Naive thymus-derived CD8-positive, alpha-beta T cell (primary cell): Measurements from ENCODE around the gene MEAK7. TPM values are rescaled to one million over a fixed set of nuclear protein-coding genes. Genes with fewer than 3 reads are reported as not detected.
"Not testable (repeated sequence)": the region's sequence is repeated elsewhere in the genome, so short reads cannot be mapped to it uniquely, and the experiment has no call there.

Experiments used
- ATAC-seq, 2 donors: fragments of 150-1000 bp; cut with Tn5 transposase in 1 of 2; sonication (Bioruptor Pico), chemical (Tn5 transposase) in 1 of 2; 1 replicate in 1 of 2; 2 replicates in 1 of 2; pipeline ENCODE4 v1.10.0; 2021; ENCODE audit warnings: mild to moderate bottlenecking in 2 of 2, moderate library complexity in 2 of 2
- POLR2A ChIA-PET: fragments of 350-600 bp; sonication (Branson Sonifier 250); formaldehyde crosslinking; loops from one replicate; lab custom pipeline; 2021; ENCODE audit warnings: antibody characterized with exemption; lab: Charles Lee
- DNase-seq, 10 donors: peaks; one replicate each; pipeline versions ENCODE4 v3.0.0 to v3.0.0-alpha.2; 2020 to 2022
- H3K27ac Mint-ChIP-seq, 10 donors: one replicate each; pipeline ENCODE4 v1.8.0; 2020 to 2022; ENCODE audit warnings: mild to moderate bottlenecking in 10 of 10, mixed read lengths in 10 of 10, moderate library complexity in 4 of 10, inconsistent platforms in 1 of 10
- H3K27me3 Mint-ChIP-seq, 5 donors: one replicate each; pipeline ENCODE4 v1.8.0; 2021 to 2022; ENCODE audit warnings: mixed read lengths in 5 of 5
- H3K36me3 Mint-ChIP-seq, 3 donors: one replicate each; pipeline ENCODE4 v1.8.0; 2020 to 2022; ENCODE audit warnings: mixed read lengths in 3 of 3, mild to moderate bottlenecking in 2 of 3, inconsistent platforms in 1 of 3
- H3K4me1 Mint-ChIP-seq, 4 donors: one replicate each; pipeline ENCODE4 v1.8.0; 2021 to 2022; ENCODE audit warnings: mixed read lengths in 4 of 4
- H3K4me3 Mint-ChIP-seq, 10 donors: one replicate each; pipeline ENCODE4 v1.8.0; 2020 to 2022; ENCODE audit warnings: mild to moderate bottlenecking in 10 of 10, mixed read lengths in 10 of 10, moderate library complexity in 6 of 10, inconsistent platforms in 1 of 10
- H3K9me3 Mint-ChIP-seq, 9 donors: one replicate each; pipeline ENCODE4 v1.8.0; 2020 to 2022; ENCODE audit warnings: mixed read lengths in 9 of 9, mild to moderate bottlenecking in 3 of 9, inconsistent platforms in 1 of 9, moderate library complexity in 1 of 9
- polyA plus RNA-seq, 3 donors: library from polyadenylated mRNA; unstranded; fragments of 300-500 nt; fragmentation: Illumina TruSeq; gene quantifications; one replicate each; pipeline ENCODE4 v1.2.3, GENCODE V29; 2021
- total RNA-seq, 8 experiments: library from RNA in 2 of 8; stranded (reverse) in 2 of 8; gene quantifications; one replicate each; pipeline ENCODE4 v1.2.3 and lab custom pipeline; 2021 to 2026

MEAK7 gene
- total and polyA plus RNA-seq, 5 experiments from 2014 or later = 3.7 to 8.9 (median 6.7) TPM

- Mint-ChIP-seq H3K4me3 (peak overlapping the region; percentile 19 to 71 (median 52)), H3K4me1 (peaks cover 24 to 66% (median 59%) of the 10 kb centered on the region in 4 donors), H3K36me3 (no peaks in the 10 kb centered on the region), H3K27me3 (no peaks in the 10 kb centered on the region), H3K27ac (peak overlapping the region; percentile 77 to 93 (median 86)), H3K9me3 (no peaks in the 10 kb centered on the region)
- POLR2A ChIA-PET = interaction anchor here (0.6 to 11.4 kb wide), 15 partner anchors 10 to 537 kb away, joined by 3 to 107 read pairs (median 6); partner anchors contain the start of gene COTL1
- ATAC-seq (peak; percentile 37 to 52), DNase-seq (peak in 9 of 10 donors; percentile 40 to 76 (median 65))
Observed at GRCh38 chr16:84518804-84519341, 14.4 kb upstream of the MEAK7 start.

GRCh38 chr16:84518220-84518619 lies 13.8 kb upstream of the MEAK7 start:
- DNase-seq, H3K27me3 Mint-ChIP-seq, H3K9me3 Mint-ChIP-seq, ATAC-seq, H3K36me3 Mint-ChIP-seq: not testable (repeated sequence)
- Mint-ChIP-seq H3K4me1 (peaks cover 28 to 72% (median 66%) of the 10 kb centered on the region in 4 donors), H3K4me3 (peak overlapping the region in 1 of 10 donors; percentile 53), H3K27ac (peak overlapping the region; percentile 66 to 87 (median 80))
- POLR2A ChIA-PET = interaction anchor here (0.6 to 11.4 kb wide), 11 partner anchors 12 to 538 kb away, joined by 3 to 107 read pairs (median 6); partner anchors contain the start of gene COTL1

- DNase-seq (no peak), ATAC-seq (no peak)
- H3K36me3 Mint-ChIP-seq = no peaks in the 10 kb centered on the region
- H3K9me3 Mint-ChIP-seq = no peaks in the 10 kb centered on the region
- peak overlapping the region in 8 of 10 donors; percentile 57 to 87 (median 70) for H3K27ac Mint-ChIP-seq
- H3K4me1 Mint-ChIP-seq = peaks cover 28 to 79% (median 72%) of the 10 kb centered on the region in 4 donors
- H3K4me3 Mint-ChIP-seq = no peak overlapping the region
- no peaks in the 10 kb centered on the region for H3K27me3 Mint-ChIP-seq
- POLR2A ChIA-PET = interaction anchor here (1.4 to 11.4 kb wide), 3 partner anchors 24 to 82 kb away, joined by 3 to 107 read pairs (median 16); no protein-coding TSS in a partner anchor
Observed at GRCh38 chr16:84517366-84517765, 12.9 kb upstream of the MEAK7 start.

GRCh38 chr16:84514874-84515835 lies 10.7 kb upstream of the MEAK7 start:
- peaks cover 32 to 85% (median 77%) of the 10 kb centered on the region in 4 donors for H3K4me1 Mint-ChIP-seq
- no peaks in the 10 kb centered on the region for H3K27me3 Mint-ChIP-seq
- DNase-seq (peak; percentile 56 to 92 (median 80)), ATAC-seq (peak; percentile 91 to 93)
- peak overlapping the region; percentile 90 to 99 (median 97) for H3K27ac Mint-ChIP-seq
- POLR2A ChIA-PET = interaction anchor here (0.7 to 11.4 kb wide), 11 partner anchors 10 to 211 kb away, joined by 3 to 107 read pairs (median 9); partner anchors contain the start of gene COTL1
- H3K9me3 Mint-ChIP-seq = no peaks in the 10 kb centered on the region
- no peaks in the 10 kb centered on the region for H3K36me3 Mint-ChIP-seq
- peak overlapping the region; percentile 34 to 85 (median 76) for H3K4me3 Mint-ChIP-seq

DNA sequence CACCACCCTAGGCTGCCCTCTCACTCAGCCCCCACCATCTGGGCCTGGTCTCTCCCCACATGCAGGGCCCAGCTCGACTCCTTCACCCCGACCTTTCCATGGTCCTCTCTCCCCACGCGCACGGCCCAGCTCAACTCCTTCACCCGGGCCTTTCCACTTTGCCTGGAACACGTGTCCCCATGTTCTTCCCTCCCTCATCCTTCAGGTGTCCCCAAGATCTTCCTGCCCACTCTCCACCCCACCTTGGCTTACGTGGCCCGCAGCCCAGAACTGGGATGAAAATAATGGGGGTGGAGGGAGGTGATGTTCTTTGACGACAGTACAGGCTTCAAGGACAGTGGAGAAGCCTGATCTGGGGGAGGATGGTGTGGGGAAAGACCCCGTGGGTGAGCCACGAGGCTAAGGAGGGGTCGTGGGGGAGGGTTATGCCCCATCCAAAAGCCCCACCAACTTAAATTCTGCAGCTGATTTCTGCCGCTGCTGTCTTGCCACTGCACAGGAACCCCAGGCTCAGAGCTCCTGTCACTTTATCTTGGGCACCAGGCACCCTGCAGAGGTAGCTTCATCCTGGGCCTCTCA lies 9.9 kb upstream of the MEAK7 start:
- H3K4me3 Mint-ChIP-seq = peak overlapping the region; percentile 34 to 85 (median 76)
- DNase-seq = no peak
- peak overlapping the region; percentile 90 to 99 (median 97) for H3K27ac Mint-ChIP-seq
- peaks cover 29 to 83% (median 72%) of the 10 kb centered on the region in 4 donors for H3K4me1 Mint-ChIP-seq
- H3K27me3 Mint-ChIP-seq = no peaks in the 10 kb centered on the region
- ATAC-seq = no peak
- H3K36me3 Mint-ChIP-seq = no peaks in the 10 kb centered on the region
- no peaks in the 10 kb centered on the region for H3K9me3 Mint-ChIP-seq
- POLR2A ChIA-PET = interaction anchor here (0.7 to 11.4 kb wide), 15 partner anchors 9 to 211 kb away, joined by 3 to 107 read pairs (median 8); partner anchors contain the start of genes COTL1 and KLHL36

GRCh38 chr16:84513666-84514065 lies 9.2 kb upstream of the MEAK7 start:
- Mint-ChIP-seq H3K27ac (peak overlapping the region; percentile 90 to 99 (median 97)), H3K4me1 (peaks cover 30 to 82% (median 70%) of the 10 kb centered on the region in 4 donors), H3K36me3 (no peaks in the 10 kb centered on the region), H3K27me3 (no peaks in the 10 kb centered on the region), H3K4me3 (peak overlapping the region in 8 of 10 donors; percentile 64 to 85 (median 76)), H3K9me3 (no peaks in the 10 kb centered on the region)
- POLR2A ChIA-PET = interaction anchor here (0.7 to 11.4 kb wide), 16 partner anchors 8 to 216 kb away, joined by 3 to 107 read pairs (median 4); partner anchors contain the start of genes COTL1 and KLHL36
- ATAC-seq (no peak), DNase-seq (peak in 1 of 10 donors; percentile 44)

DNA sequence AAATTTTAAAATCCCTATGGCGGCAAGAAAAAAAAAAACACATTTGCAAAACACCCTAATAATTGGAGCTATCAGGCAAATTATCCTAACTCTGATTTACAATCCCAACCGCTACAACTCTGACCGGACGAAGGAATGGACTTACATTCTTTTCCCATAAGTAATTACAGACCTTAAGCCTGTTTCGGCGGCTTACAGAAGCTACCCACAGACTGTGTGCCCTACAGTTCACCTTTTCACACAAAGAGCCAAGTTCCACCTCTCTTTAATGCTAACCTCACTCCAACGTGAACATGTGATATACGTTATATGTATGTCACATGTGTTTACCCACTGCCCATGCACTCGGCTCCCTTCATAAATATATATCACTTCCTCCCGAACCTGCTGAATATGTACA lies 8.7 kb upstream of the MEAK7 start:
- H3K4me3 Mint-ChIP-seq = peak overlapping the region in 7 of 10 donors; percentile 2 to 77 (median 64)
- H3K36me3 Mint-ChIP-seq = no peaks in the 10 kb centered on the region
- H3K4me1 Mint-ChIP-seq = peaks cover 35 to 84% (median 71%) of the 10 kb centered on the region in 4 donors

GRCh38 chr16:84511831-84512230 lies 7.4 kb upstream of the MEAK7 start:
- no peak for ATAC-seq
- POLR2A ChIA-PET = interaction anchor here (1.5 to 11.4 kb wide), 6 partner anchors 38 to 226 kb away, joined by 4 to 107 read pairs (median 22); partner anchors contain the start of gene COTL1
- Mint-ChIP-seq H3K27me3 (no peaks in the 10 kb centered on the region), H3K9me3 (no peaks in the 10 kb centered on the region), H3K4me3 (peak overlapping the region in 5 of 10 donors; percentile 5 to 62 (median 51)), H3K27ac (peak overlapping the region in 9 of 10 donors; percentile 80 to 92 (median 86)), H3K4me1 (peaks cover 37 to 87% (median 73%) of the 10 kb centered on the region in 4 donors), H3K36me3 (no peaks in the 10 kb centered on the region)
- no peak for DNase-seq

More for the DNA sequence above, 8.7 kb upstream of the MEAK7 start:
- no peaks in the 10 kb centered on the region for H3K9me3 Mint-ChIP-seq
- H3K27ac Mint-ChIP-seq = peak overlapping the region; percentile 90 to 99 (median 97)
- no peaks in the 10 kb centered on the region for H3K27me3 Mint-ChIP-seq
- DNase-seq (no peak), ATAC-seq (no peak)
- POLR2A ChIA-PET = interaction anchor here (0.7 to 11.4 kb wide), 13 partner anchors 11 to 217 kb away, joined by 3 to 107 read pairs (median 4); partner anchors contain the start of genes COTL1 and KLHL36

DNA sequence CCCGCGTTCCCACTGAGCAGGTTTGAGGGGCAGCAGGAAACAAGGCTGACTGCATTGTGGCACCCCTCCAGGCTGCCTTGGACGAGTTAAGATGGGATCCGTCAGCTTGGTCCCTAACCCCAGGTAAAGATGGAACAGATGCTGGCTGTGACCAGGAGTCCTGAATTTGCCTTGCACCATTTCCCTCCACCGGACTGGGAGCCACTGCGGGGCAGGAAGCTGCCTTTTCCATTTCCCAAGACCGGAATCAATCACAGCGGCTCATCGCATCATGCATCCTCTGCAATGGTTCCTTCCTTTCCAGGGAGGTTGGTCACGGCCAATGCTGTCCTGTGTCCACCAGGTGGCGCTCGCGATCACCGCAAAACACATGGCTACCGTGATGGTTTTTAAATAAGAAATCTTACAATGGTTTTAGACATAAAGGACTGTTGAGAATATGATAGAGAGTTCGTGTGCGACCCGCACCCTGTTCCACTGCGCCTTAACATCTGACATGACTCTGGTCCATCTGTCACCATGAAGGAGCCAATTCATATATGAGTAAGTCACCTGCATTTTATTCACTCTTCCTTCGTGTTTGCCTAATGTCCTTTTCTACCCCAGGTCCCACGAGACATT lies 6.8 kb upstream of the MEAK7 start:
- H3K9me3 Mint-ChIP-seq = no peaks in the 10 kb centered on the region
- POLR2A ChIA-PET = interaction anchor here (0.5 to 11.4 kb wide), 13 partner anchors 9 to 227 kb away, joined by 3 to 107 read pairs (median 6); partner anchors contain the start of gene KLHL36
- H3K36me3 Mint-ChIP-seq = no peaks in the 10 kb centered on the region
- ATAC-seq (peak; percentile 20 to 21), DNase-seq (peak; percentile 63 to 91 (median 86))
- no peaks in the 10 kb centered on the region for H3K27me3 Mint-ChIP-seq
- peak overlapping the region in 8 of 10 donors; percentile 3 to 64 (median 52) for H3K4me3 Mint-ChIP-seq
- peaks cover 33 to 87% (median 71%) of the 10 kb centered on the region in 4 donors for H3K4me1 Mint-ChIP-seq
- H3K27ac Mint-ChIP-seq = peak overlapping the region in 9 of 10 donors; percentile 80 to 92 (median 86)

DNA sequence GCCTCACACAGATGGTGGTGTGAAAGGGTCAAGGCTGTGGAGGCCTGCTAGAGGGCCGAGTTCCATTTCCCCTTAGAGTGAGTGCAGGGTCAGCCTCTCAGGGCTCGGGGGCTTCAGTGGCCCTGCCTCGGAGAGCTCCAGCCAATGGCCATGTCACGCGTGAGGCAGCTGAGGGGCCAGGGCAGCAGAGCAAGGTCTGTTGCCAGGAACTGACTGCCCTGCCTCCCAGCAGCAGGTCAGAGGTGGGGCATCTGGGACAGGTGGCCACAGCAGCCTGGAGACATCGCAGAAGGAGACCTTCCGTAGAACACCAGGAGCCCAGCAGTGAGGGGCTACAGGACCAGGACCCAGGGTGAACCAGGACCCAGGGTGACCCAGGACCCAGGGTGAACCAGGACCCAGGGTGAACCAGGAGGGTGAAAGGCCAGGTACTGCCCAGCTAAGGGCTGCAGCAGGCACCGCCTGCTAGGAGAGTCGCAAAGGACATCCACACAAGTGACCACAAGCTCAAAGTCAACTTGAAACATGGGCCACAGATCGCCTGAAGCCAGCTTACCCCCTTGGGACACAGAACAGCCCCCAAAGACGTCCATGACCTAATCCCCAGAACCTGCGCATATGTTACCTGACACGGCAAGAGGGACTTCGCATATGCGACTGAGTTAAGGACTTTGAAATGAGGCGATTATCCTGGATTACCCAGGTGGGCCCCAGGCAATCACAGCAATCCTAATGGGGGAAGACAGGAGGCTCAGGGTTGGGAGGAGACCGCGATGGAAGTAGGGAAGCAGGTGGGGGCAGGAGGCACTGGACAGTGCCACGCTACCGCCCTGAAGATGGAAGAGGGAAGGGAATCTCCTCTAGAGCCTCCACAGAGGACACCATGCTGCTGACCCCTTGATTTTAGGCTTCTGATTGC lies 4.8 kb upstream of the MEAK7 start:
- Mint-ChIP-seq H3K9me3 (no peaks in the 10 kb centered on the region), H3K4me3 (peak overlapping the region in 3 of 10 donors; percentile 18 to 68 (median 51)), H3K4me1 (peaks cover 28 to 88% (median 74%) of the 10 kb centered on the region in 4 donors), H3K27ac (peak overlapping the region in 2 of 10 donors; percentile 42 to 45), H3K36me3 (no peaks in the 10 kb centered on the region), H3K27me3 (no peaks in the 10 kb centered on the region)
- ATAC-seq (no peak), DNase-seq (peak in 1 of 10 donors; percentile 60)
- POLR2A ChIA-PET = interaction anchor here (0.7 to 1.6 kb wide), 5 partner anchors 22 to 232 kb away, joined by 3 to 4 read pairs (median 3); no protein-coding TSS in a partner anchor
